Measurements from ENCODE around the gene LIN28A. TPM values are rescaled to one million over a fixed set of nuclear protein-coding genes. Genes with fewer than 3 reads are reported as not detected.
"Not testable (repeated sequence)": the region's sequence is repeated elsewhere in the genome, so short reads cannot be mapped to it uniquely, and the experiment has no call there.

LIN28A gene
- total and polyA plus RNA-seq, 4 donors, result not detected

DNA sequence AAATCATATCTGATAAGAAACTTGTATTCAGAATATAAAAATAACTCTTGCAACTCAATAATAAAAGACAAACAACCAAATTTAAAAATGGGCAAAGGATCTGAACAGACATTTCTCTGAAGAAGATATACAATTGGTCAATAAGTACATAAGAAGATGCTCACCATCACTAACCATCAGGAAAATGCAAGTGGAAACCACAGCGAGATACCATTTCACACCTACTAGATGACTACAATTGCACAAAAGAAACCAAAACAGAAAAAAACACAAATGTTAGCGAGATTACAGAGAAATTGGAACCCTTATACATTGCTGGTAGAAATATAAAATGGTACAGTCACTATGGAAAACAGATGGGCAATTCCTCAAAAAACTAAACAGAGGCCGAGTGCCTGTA, 26.5 kb upstream of the LIN28A start:
- no peaks in the 10 kb centered on the region for H3K27me3 ChIP-seq (ENCODE audit: control insufficient read depth in 4 of 4, insufficient read depth in 4 of 4, low read length in 3 of 4)
- H3K27ac ChIP-seq (ENCODE audit: low read depth in 1 of 2, low read length in 2 of 2), result no peak overlapping the region
- no peak for DNase-seq (ENCODE audit: low spot score)
- no peak overlapping the region for H3K4me3 ChIP-seq (ENCODE audit: low read depth in 1 of 3, low read length in 3 of 3)
- no peak overlapping the region for H3K9ac ChIP-seq (ENCODE audit: low read depth in 1 of 2, low read length in 2 of 2)
- TF ChIP-seq, protein P1, sequence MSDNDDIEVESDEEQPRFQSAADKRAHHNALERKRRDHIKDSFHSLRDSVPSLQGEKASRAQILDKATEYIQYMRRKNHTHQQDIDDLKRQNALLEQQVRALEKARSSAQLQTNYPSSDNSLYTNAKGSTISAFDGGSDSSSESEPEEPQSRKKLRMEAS (IDR thresholded peaks at IDR 0.05), result no peak
- no peak for TF ChIP-seq RXRA (IDR thresholded peaks at IDR 0.05)
- no peak for TF ChIP-seq YY1 (IDR thresholded peaks at IDR 0.05)
- no peak for TF ChIP-seq FOXA2 (IDR thresholded peaks at IDR 0.05)
- TF ChIP-seq, protein P2, sequence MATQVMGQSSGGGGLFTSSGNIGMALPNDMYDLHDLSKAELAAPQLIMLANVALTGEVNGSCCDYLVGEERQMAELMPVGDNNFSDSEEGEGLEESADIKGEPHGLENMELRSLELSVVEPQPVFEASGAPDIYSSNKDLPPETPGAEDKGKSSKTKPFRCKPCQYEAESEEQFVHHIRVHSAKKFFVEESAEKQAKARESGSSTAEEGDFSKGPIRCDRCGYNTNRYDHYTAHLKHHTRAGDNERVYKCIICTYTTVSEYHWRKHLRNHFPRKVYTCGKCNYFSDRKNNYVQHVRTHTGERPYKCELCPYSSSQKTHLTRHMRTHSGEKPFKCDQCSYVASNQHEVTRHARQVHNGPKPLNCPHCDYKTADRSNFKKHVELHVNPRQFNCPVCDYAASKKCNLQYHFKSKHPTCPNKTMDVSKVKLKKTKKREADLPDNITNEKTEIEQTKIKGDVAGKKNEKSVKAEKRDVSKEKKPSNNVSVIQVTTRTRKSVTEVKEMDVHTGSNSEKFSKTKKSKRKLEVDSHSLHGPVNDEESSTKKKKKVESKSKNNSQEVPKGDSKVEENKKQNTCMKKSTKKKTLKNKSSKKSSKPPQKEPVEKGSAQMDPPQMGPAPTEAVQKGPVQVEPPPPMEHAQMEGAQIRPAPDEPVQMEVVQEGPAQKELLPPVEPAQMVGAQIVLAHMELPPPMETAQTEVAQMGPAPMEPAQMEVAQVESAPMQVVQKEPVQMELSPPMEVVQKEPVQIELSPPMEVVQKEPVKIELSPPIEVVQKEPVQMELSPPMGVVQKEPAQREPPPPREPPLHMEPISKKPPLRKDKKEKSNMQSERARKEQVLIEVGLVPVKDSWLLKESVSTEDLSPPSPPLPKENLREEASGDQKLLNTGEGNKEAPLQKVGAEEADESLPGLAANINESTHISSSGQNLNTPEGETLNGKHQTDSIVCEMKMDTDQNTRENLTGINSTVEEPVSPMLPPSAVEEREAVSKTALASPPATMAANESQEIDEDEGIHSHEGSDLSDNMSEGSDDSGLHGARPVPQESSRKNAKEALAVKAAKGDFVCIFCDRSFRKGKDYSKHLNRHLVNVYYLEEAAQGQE (IDR thresholded peaks at IDR 0.05), result no peak
- no peak for TF ChIP-seq HNF4A (conservative IDR thresholded peaks at IDR 0.05)
- TF ChIP-seq, protein P3, sequence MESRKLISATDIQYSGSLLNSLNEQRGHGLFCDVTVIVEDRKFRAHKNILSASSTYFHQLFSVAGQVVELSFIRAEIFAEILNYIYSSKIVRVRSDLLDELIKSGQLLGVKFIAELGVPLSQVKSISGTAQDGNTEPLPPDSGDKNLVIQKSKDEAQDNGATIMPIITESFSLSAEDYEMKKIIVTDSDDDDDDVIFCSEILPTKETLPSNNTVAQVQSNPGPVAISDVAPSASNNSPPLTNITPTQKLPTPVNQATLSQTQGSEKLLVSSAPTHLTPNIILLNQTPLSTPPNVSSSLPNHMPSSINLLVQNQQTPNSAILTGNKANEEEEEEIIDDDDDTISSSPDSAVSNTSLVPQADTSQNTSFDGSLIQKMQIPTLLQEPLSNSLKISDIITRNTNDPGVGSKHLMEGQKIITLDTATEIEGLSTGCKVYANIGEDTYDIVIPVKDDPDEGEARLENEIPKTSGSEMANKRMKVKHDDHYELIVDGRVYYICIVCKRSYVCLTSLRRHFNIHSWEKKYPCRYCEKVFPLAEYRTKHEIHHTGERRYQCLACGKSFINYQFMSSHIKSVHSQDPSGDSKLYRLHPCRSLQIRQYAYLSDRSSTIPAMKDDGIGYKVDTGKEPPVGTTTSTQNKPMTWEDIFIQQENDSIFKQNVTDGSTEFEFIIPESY (IDR thresholded peaks at IDR 0.05), result no peak
- no peak for TF ChIP-seq SP1 (IDR thresholded peaks at IDR 0.05)
- no peaks in the 10 kb centered on the region for H3K9me3 ChIP-seq (ENCODE audit: control insufficient read depth in 4 of 4, low read length in 3 of 4)
- no peaks in the 10 kb centered on the region for H3K36me3 ChIP-seq (ENCODE audit: control insufficient read depth in 4 of 4, insufficient read depth in 3 of 4, low read depth in 1 of 4, low read length in 3 of 4)
- H3K4me1 ChIP-seq (ENCODE audit: control insufficient read depth in 4 of 4, insufficient read depth in 4 of 4, low read length in 3 of 4), result no peaks in the 10 kb centered on the region
- WGBS, result 81% methylated on average over 3 of the region's 3 CpGs

DNA sequence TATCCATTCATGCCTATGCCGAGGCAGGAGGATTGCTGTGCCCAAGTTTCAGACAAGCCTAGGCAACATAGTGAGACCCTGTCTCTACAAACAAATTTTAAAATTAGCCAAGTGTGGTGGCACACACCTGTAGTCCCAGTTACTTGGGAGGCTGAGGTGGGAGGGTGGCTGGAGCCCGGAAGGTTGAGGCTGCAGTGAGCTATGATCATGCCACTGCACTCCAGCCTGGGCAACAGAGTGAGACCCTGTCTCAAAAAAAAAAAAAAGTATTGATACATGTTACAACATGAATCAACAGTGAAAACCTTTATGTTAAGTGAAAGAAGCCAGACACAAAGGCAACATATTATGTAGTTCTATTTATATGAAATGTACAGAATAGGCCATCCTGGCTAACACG, 25.6 kb upstream of the LIN28A start:
- DNase-seq (ENCODE audit: low spot score); H3K36me3 ChIP-seq (ENCODE audit: control insufficient read depth in 4 of 4, insufficient read depth in 3 of 4, low read depth in 1 of 4, low read length in 3 of 4); H3K9ac ChIP-seq (ENCODE audit: low read depth in 1 of 2, low read length in 2 of 2); H3K4me1 ChIP-seq (ENCODE audit: control insufficient read depth in 4 of 4, insufficient read depth in 4 of 4, low read length in 3 of 4); H3K4me3 ChIP-seq (ENCODE audit: low read depth in 1 of 3, low read length in 3 of 3); H3K9me3 ChIP-seq (ENCODE audit: control insufficient read depth in 4 of 4, low read length in 3 of 4); H3K27me3 ChIP-seq (ENCODE audit: control insufficient read depth in 4 of 4, insufficient read depth in 4 of 4, low read length in 3 of 4); H3K27ac ChIP-seq (ENCODE audit: low read depth in 1 of 2, low read length in 2 of 2): not testable (repeated sequence)
- WGBS, result 79% methylated on average over 3 of the region's 3 CpGs

DNA sequence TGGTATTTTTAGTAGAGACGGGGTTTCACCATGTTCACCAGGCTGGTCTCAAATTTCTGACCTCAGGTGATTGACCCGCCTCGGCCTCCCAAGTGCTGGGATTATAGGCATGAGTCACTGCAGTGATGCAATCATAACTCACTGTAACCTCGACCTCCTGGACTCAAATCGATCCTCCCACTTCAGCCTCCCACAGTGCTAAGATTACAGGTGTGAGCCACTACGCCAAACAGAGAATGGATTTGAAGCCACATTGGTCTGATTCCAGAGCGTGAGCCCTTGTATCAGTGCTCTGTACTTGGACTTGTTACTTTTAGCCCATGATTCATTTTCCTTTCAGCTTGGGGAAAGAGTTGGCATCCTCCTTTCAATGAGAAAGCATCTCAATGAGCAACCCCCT, 23.2 kb upstream of the LIN28A start:
- Histone ChIP-seq H3K4me1 (ENCODE audit: control insufficient read depth in 4 of 4, insufficient read depth in 4 of 4, low read length in 3 of 4) (no peaks in the 10 kb centered on the region), H3K27me3 (ENCODE audit: control insufficient read depth in 4 of 4, insufficient read depth in 4 of 4, low read length in 3 of 4) (no peaks in the 10 kb centered on the region), H3K9ac (ENCODE audit: low read depth in 1 of 2, low read length in 2 of 2) (no peak overlapping the region), H3K36me3 (ENCODE audit: control insufficient read depth in 4 of 4, insufficient read depth in 3 of 4, low read depth in 1 of 4, low read length in 3 of 4) (no peaks in the 10 kb centered on the region), H3K27ac (ENCODE audit: low read depth in 1 of 2, low read length in 2 of 2) (no peak overlapping the region), H3K4me3 (ENCODE audit: low read depth in 1 of 3, low read length in 3 of 3) (no peak overlapping the region), H3K9me3 (ENCODE audit: control insufficient read depth in 4 of 4, low read length in 3 of 4) (no peaks in the 10 kb centered on the region)
- DNase-seq (ENCODE audit: low spot score), result no peak
- WGBS, result 46% methylated on average over 7 of the region's 7 CpGs
- TF ChIP-seq TAF1 (conservative IDR thresholded peaks at IDR 0.05), result no peak
- peak; percentile 15 to 37 for TF ChIP-seq HNF4A (conservative IDR thresholded peaks at IDR 0.05)
- no peak for TF ChIP-seq FOXA1 (IDR thresholded peaks at IDR 0.05)
- peak in 1 of 2 donors; percentile 35 for TF ChIP-seq JUND (IDR thresholded peaks at IDR 0.05)
- peak; percentile 18 to 51 for TF ChIP-seq RXRA (IDR thresholded peaks at IDR 0.05)
- TF ChIP-seq, protein P2 (IDR thresholded peaks at IDR 0.05), result no peak
- TF ChIP-seq, protein P3 (IDR thresholded peaks at IDR 0.05), result no peak
- TF ChIP-seq, protein P4, sequence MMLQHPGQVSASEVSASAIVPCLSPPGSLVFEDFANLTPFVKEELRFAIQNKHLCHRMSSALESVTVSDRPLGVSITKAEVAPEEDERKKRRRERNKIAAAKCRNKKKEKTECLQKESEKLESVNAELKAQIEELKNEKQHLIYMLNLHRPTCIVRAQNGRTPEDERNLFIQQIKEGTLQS (IDR thresholded peaks at IDR 0.05), result peak; percentile 23
- TF ChIP-seq SP1 (IDR thresholded peaks at IDR 0.05), result no peak
- no peak for TF ChIP-seq GABPA (IDR thresholded peaks at IDR 0.05 in 1 of 2, conservative IDR thresholded peaks at IDR 0.05 in 1 of 2)
- TF ChIP-seq HNF4G (IDR thresholded peaks at IDR 0.05), result no peak

All from liver (tissue), 9 donors.